WI38 (cell line): ENCODE data around the gene HSPG2.
"Not testable (repeated sequence)": the region's sequence is repeated elsewhere in the genome, so short reads cannot be mapped to it uniquely, and the experiment has no call there.

Experiments used
- H3K4me3 ChIP-seq: 2 replicates; pipeline ENCODE4 v1.5.1; 2011; ENCODE audit warnings: low read depth, mild to moderate bottlenecking, control low read depth, low read length
- CTCF ChIP-seq: IDR thresholded peaks from 2 replicates; pipeline ENCODE4 v1.5.1; 2012; ENCODE audit warnings: low read depth, mild to moderate bottlenecking, control low read depth, low read length

The HSPG2 gene

GRCh38 chr1:21794656-21795055 lies 142.5 kb downstream of the HSPG2 start:
- no peak overlapping the region for H3K4me3 ChIP-seq
- no peak for TF ChIP-seq CTCF

GRCh38 chr1:21793104-21793503 lies 144.0 kb downstream of the HSPG2 start:
- TF ChIP-seq CTCF, result no peak
- H3K4me3 ChIP-seq, result no peak overlapping the region

GRCh38 chr1:21786640-21787039 lies 150.5 kb downstream of the HSPG2 start:
- no peak for TF ChIP-seq CTCF
- H3K4me3 ChIP-seq, result no peak overlapping the region

- H3K4me3 ChIP-seq, result not testable (repeated sequence)
These were observed 151.3 kb downstream of the HSPG2 start for GRCh38 chr1:21785764-21786163.

- H3K4me3 ChIP-seq, result peak overlapping the region; percentile 86
- TF ChIP-seq CTCF, result no peak
These were observed 153.2 kb downstream of the HSPG2 start for GRCh38 chr1:21783679-21784603.

GRCh38 chr1:21782868-21783678 lies 154.0 kb downstream of the HSPG2 start, which contains the start of gene USP48:
TSS of gene USP48 (minus strand) at chr1:21783149. CDS start at chr1:21782957, 192 bp downstream.
- TF ChIP-seq CTCF, result no peak
- H3K4me3 ChIP-seq, result peak within 1 kb of the TSS; percentile 86

GRCh38 chr1:21782349-21782867 lies 154.7 kb downstream of the HSPG2 start:
- H3K4me3 ChIP-seq, result peak overlapping the region; percentile 86
- TF ChIP-seq CTCF, result no peak
